HG03175 (cell line): Measurements from ENCODE around the gene NLRC3.
"Not testable (repeated sequence)": the region's sequence is repeated elsewhere in the genome, so short reads cannot be mapped to it uniquely, and the experiment has no call there.

Experiments used
- ATAC-seq: cut with Tn5 transposase; IDR thresholded peaks from one replicate; pipeline ENCODE4 v1.9.1; 2021; ENCODE audit warnings: mild to moderate bottlenecking, moderate library complexity; ENCODE audit not compliant: unreplicated experiment

Gene NLRC3

GRCh38 chr16:3548859-3549258, 28.3 kb downstream of the NLRC3 start:
- ATAC-seq = no peak

GRCh38 chr16:3548445-3548844, 28.8 kb downstream of the NLRC3 start:
- no peak for ATAC-seq

GRCh38 chr16:3546986-3547682, 30.1 kb downstream of the NLRC3 start:
- ATAC-seq = no peak

- no peak for ATAC-seq
Measured at GRCh38 chr16:3542601-3543373, 34.4 kb downstream of the NLRC3 start.

GRCh38 chr16:3541527-3542155, 35.6 kb downstream of the NLRC3 start:
- ATAC-seq = no peak

- ATAC-seq = no peak
Measured at GRCh38 chr16:3538222-3538621, 39.0 kb downstream of the NLRC3 start.

- no peak for ATAC-seq
Measured at GRCh38 chr16:3536851-3537250, 40.4 kb downstream of the NLRC3 start.

GRCh38 chr16:3536271-3536731, 40.9 kb downstream of the NLRC3 start:
- no peak for ATAC-seq

GRCh38 chr16:3534126-3534525, 43.1 kb downstream of the NLRC3 start:
- no peak for ATAC-seq

GRCh38 chr16:3532741-3533140, 44.5 kb downstream of the NLRC3 start:
- no peak for ATAC-seq

- ATAC-seq = no peak
Measured at GRCh38 chr16:3530371-3530914, 46.8 kb downstream of the NLRC3 start.

GRCh38 chr16:3529175-3529574, 48.0 kb downstream of the NLRC3 start:
- ATAC-seq = no peak

- no peak for ATAC-seq
Measured at GRCh38 chr16:3528406-3528805, 48.8 kb downstream of the NLRC3 start.

GRCh38 chr16:3527216-3527829, 49.9 kb downstream of the NLRC3 start:
- not testable (repeated sequence) for ATAC-seq

- no peak for ATAC-seq
Measured at GRCh38 chr16:3525951-3526350, 51.3 kb downstream of the NLRC3 start.

- ATAC-seq = no peak
Measured at GRCh38 chr16:3523281-3523680, 53.9 kb downstream of the NLRC3 start.

- no peak for ATAC-seq
Measured at GRCh38 chr16:3520841-3521240, 56.4 kb downstream of the NLRC3 start.

GRCh38 chr16:3520413-3520812, 56.8 kb downstream of the NLRC3 start:
- no peak for ATAC-seq

GRCh38 chr16:3519581-3519980, 57.6 kb downstream of the NLRC3 start:
- no peak for ATAC-seq

GRCh38 chr16:3518986-3519348, 58.2 kb downstream of the NLRC3 start:
- no peak for ATAC-seq

- ATAC-seq = no peak
Measured at GRCh38 chr16:3518292-3518985, 58.8 kb downstream of the NLRC3 start.
